ENCODE data around the gene PARP6. TPM values are rescaled to one million over a fixed set of nuclear protein-coding genes. Genes with fewer than 3 reads are reported as not detected.

The PARP6 gene
- polyA plus RNA-seq, 1 of the 3 experiments (the other 2 are of a cell fraction) = 57.7 TPM

- Histone ChIP-seq H3K79me2 (ENCODE audit: insufficient read depth) (peaks cover 87% of the 10 kb centered on the region), H3K9ac (peak overlapping the region; percentile 96), H3K4me3 (ENCODE audit: low read depth in 2 of 2, low read length in 1 of 2) (peak overlapping the region; percentile 88 to 90), H3K9me3 (no peaks in the 10 kb centered on the region), H3K27me3 (ENCODE audit: insufficient read depth) (no peaks in the 10 kb centered on the region), H3K4me2 (peak overlapping the region; percentile 93), H4K20me1 (ENCODE audit: insufficient read depth) (peaks cover 53% of the 10 kb centered on the region), H3K36me3 (replicated peaks in 1 of 2; ENCODE audit: control insufficient read depth in 1 of 2, insufficient read depth in 2 of 2, low read length in 1 of 2) (peaks cover 9 to 19% of the 10 kb centered on the region in 2 experiments), H3K27ac (ENCODE audit: low read depth in 2 of 2, low read length in 1 of 2) (peak overlapping the region; percentile 89 to 96), H3K9me2 (no peaks in the 10 kb centered on the region), H3F3A (replicated peaks; ENCODE audit: insufficient read depth) (peaks cover 62% of the 10 kb centered on the region), H3K4me1 (ENCODE audit: control insufficient read depth in 1 of 2, insufficient read depth in 2 of 2, low read depth in 1 of 2, low read length in 1 of 2) (peaks cover 29 to 42% of the 10 kb centered on the region in 2 experiments), H2AFZ (ENCODE audit: low read depth) (no peak overlapping the region)
- ChIA-PET POLR2A (interaction anchor here (0.6 to 3.3 kb wide), 7 partner anchors 8 to 87 kb away, joined by 3 to 28 read pairs (median 11); partner anchors contain the start of gene GRAMD2A), CTCF (interaction anchor here (3.2 to 3.5 kb wide), 2 partner anchors 30 kb away, joined by 23 to 35 read pairs; partner anchors contain the start of gene GRAMD2A)
- DNase-seq = peak; percentile 24
- WGBS (ENCODE audit: low lambda C conversion rate) = 4% methylated on average over 25 of the region's 25 CpGs
- TF ChIP-seq ELF1 (IDR thresholded peaks at IDR 0.05) (no peak), RXRA (IDR thresholded peaks at IDR 0.05; ENCODE audit: borderline replicate concordance, low read depth) (no peak), MXI1 (IDR thresholded peaks at IDR 0.05; ENCODE audit: low read depth, low read length) (peak; percentile 93), RAD21 (IDR thresholded peaks at IDR 0.05; ENCODE audit: low read length) (no peak), SIN3A (IDR thresholded peaks at IDR 0.05; ENCODE audit: borderline replicate concordance, low read depth, low read length) (0 out of 2 replicates have a peak, but pooled peaks have one; percentile 32)
Measured at GRCh38 chr15:72229076-72229946, 43.0 kb downstream of the PARP6 start.

GRCh38 chr15:72227720-72228119, 44.6 kb downstream of the PARP6 start:
- peaks cover 72% of the 10 kb centered on the region for H3F3A ChIP-seq (replicated peaks; ENCODE audit: insufficient read depth)
- no peaks in the 10 kb centered on the region for H3K27me3 ChIP-seq (ENCODE audit: insufficient read depth)
- H2AFZ ChIP-seq (ENCODE audit: low read depth) = no peak overlapping the region
- peaks cover 92% of the 10 kb centered on the region for H3K79me2 ChIP-seq (ENCODE audit: insufficient read depth)
- H3K4me3 ChIP-seq (ENCODE audit: low read depth in 2 of 2, low read length in 1 of 2) = peak overlapping the region; percentile 88 to 90
- ChIA-PET POLR2A (interaction anchor here (0.6 to 2.3 kb wide), 3 partner anchors 11 to 1603 kb away, joined by 6 to 10 read pairs (median 8); no protein-coding TSS in a partner anchor), CTCF (interaction anchor here (1.1 to 3.2 kb wide), 6 partner anchors 12 to 41 kb away, joined by 3 to 35 read pairs (median 15); partner anchors contain the start of gene GRAMD2A)
- H3K27ac ChIP-seq (ENCODE audit: low read depth in 2 of 2, low read length in 1 of 2) = peak overlapping the region; percentile 89 to 96
- peaks cover 22 to 30% of the 10 kb centered on the region in 2 experiments for H3K36me3 ChIP-seq (replicated peaks in 1 of 2; ENCODE audit: control insufficient read depth in 1 of 2, insufficient read depth in 2 of 2, low read length in 1 of 2)
- peaks cover 40 to 58% of the 10 kb centered on the region in 2 experiments for H3K4me1 ChIP-seq (ENCODE audit: control insufficient read depth in 1 of 2, insufficient read depth in 2 of 2, low read depth in 1 of 2, low read length in 1 of 2)
- peak overlapping the region; percentile 93 for H3K4me2 ChIP-seq
- peaks cover 68% of the 10 kb centered on the region for H4K20me1 ChIP-seq (ENCODE audit: insufficient read depth)
- no peak for DNase-seq
- peak overlapping the region; percentile 96 for H3K9ac ChIP-seq
- WGBS (ENCODE audit: low lambda C conversion rate) = 40% methylated on average over 4 of the region's 4 CpGs
- H3K9me2 ChIP-seq = no peaks in the 10 kb centered on the region
- no peaks in the 10 kb centered on the region for H3K9me3 ChIP-seq
- TF ChIP-seq TEAD4 (IDR thresholded peaks at IDR 0.05; ENCODE audit: borderline replicate concordance, insufficient read depth) (no peak), MEF2A (IDR thresholded peaks at IDR 0.05; ENCODE audit: borderline replicate concordance, low read depth) (no peak), TAF1 (IDR thresholded peaks at IDR 0.05; ENCODE audit: borderline replicate concordance, low read depth, low read length) (no peak), SMC3 (IDR thresholded peaks at IDR 0.05; ENCODE audit: low read depth, low read length) (no peak), USF1 (IDR thresholded peaks at IDR 0.05; ENCODE audit: borderline replicate concordance, low read depth) (no peak), ELF1 (IDR thresholded peaks at IDR 0.05) (no peak), JUND (IDR thresholded peaks at IDR 0.05) (no peak), CHD2 (IDR thresholded peaks at IDR 0.05; ENCODE audit: low read length, partially characterized antibody) (no peak), CTCF (IDR thresholded peaks at IDR 0.05) (no peak)
- TF ChIP-seq, protein P1, sequence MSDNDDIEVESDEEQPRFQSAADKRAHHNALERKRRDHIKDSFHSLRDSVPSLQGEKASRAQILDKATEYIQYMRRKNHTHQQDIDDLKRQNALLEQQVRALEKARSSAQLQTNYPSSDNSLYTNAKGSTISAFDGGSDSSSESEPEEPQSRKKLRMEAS (IDR thresholded peaks at IDR 0.05; ENCODE audit: low read depth) = no peak
- TF ChIP-seq, protein P2, sequence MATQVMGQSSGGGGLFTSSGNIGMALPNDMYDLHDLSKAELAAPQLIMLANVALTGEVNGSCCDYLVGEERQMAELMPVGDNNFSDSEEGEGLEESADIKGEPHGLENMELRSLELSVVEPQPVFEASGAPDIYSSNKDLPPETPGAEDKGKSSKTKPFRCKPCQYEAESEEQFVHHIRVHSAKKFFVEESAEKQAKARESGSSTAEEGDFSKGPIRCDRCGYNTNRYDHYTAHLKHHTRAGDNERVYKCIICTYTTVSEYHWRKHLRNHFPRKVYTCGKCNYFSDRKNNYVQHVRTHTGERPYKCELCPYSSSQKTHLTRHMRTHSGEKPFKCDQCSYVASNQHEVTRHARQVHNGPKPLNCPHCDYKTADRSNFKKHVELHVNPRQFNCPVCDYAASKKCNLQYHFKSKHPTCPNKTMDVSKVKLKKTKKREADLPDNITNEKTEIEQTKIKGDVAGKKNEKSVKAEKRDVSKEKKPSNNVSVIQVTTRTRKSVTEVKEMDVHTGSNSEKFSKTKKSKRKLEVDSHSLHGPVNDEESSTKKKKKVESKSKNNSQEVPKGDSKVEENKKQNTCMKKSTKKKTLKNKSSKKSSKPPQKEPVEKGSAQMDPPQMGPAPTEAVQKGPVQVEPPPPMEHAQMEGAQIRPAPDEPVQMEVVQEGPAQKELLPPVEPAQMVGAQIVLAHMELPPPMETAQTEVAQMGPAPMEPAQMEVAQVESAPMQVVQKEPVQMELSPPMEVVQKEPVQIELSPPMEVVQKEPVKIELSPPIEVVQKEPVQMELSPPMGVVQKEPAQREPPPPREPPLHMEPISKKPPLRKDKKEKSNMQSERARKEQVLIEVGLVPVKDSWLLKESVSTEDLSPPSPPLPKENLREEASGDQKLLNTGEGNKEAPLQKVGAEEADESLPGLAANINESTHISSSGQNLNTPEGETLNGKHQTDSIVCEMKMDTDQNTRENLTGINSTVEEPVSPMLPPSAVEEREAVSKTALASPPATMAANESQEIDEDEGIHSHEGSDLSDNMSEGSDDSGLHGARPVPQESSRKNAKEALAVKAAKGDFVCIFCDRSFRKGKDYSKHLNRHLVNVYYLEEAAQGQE (IDR thresholded peaks at IDR 0.05; ENCODE audit: low read depth, low read length) = no peak
- TF ChIP-seq, protein P3, sequence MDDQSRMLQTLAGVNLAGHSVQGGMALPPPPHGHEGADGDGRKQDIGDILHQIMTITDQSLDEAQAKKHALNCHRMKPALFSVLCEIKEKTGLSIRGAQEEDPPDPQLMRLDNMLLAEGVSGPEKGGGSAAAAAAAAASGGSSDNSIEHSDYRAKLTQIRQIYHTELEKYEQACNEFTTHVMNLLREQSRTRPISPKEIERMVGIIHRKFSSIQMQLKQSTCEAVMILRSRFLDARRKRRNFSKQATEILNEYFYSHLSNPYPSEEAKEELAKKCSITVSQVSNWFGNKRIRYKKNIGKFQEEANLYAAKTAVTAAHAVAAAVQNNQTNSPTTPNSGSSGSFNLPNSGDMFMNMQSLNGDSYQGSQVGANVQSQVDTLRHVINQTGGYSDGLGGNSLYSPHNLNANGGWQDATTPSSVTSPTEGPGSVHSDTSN (IDR thresholded peaks at IDR 0.05) = no peak

All from SK-N-SH (cell line).